PC-3 (cell line): ENCODE data around the gene TELO2.

Experiments
- EZH2 ChIP-seq: fragments of 300-600 bp; sonication (generic); IDR thresholded peaks from one replicate; pipeline ENCODE4 v1.6.1; 2017; ENCODE audit warnings: antibody characterized with exemption, mild to moderate bottlenecking, low read length; ENCODE audit not compliant: unreplicated experiment
- TF ChIP-seq, protein P1 (sequence below): fragments of 300-600 bp; sonication (generic); conservative IDR thresholded peaks from 2 replicates; pipeline ENCODE4 v1.5.1; 2017; ENCODE audit warnings: antibody characterized with exemption, low read depth, mild to moderate bottlenecking, low read length

DNA sequence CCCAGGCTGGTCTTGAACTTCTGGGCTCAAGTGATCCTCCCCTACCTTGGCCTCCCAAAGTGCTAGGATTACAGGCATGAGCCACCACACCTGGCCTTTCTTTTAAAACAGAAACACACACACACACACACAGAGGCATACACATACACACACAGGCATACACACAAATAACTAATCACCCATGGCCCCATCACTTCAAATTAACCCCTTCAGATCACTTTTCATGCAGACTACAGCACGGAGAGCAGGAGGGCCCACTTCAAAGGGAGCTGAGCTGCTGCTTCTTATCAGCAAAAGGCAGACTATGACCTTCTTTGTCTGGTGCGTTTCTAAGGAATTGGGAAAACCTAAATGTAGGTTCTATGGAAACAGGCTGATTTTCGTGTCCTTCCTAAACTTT is 20.2 kb upstream of the TELO2 start:
- TF ChIP-seq, protein P1, sequence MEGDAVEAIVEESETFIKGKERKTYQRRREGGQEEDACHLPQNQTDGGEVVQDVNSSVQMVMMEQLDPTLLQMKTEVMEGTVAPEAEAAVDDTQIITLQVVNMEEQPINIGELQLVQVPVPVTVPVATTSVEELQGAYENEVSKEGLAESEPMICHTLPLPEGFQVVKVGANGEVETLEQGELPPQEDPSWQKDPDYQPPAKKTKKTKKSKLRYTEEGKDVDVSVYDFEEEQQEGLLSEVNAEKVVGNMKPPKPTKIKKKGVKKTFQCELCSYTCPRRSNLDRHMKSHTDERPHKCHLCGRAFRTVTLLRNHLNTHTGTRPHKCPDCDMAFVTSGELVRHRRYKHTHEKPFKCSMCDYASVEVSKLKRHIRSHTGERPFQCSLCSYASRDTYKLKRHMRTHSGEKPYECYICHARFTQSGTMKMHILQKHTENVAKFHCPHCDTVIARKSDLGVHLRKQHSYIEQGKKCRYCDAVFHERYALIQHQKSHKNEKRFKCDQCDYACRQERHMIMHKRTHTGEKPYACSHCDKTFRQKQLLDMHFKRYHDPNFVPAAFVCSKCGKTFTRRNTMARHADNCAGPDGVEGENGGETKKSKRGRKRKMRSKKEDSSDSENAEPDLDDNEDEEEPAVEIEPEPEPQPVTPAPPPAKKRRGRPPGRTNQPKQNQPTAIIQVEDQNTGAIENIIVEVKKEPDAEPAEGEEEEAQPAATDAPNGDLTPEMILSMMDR = no peak
- no peak for TF ChIP-seq EZH2
